Activated naive CD4-positive, alpha-beta T cell treated with anti-CD3 and anti-CD28 coated beads, Interleukin-2, amount 50 U/mL, for 24 hours (primary cell): Measurements from ENCODE around the gene SYNRG.
"Not testable (repeated sequence)": the region's sequence is repeated elsewhere in the genome, so short reads cannot be mapped to it uniquely, and the experiment has no call there.

Source experiments
- H3K27ac Mint-ChIP-seq: one replicate; pipeline ENCODE4 v1.8.0; 2021; ENCODE audit warnings: mild to moderate bottlenecking, mixed read lengths
- H3K27me3 Mint-ChIP-seq: one replicate; pipeline ENCODE4 v1.8.0; 2021; ENCODE audit warnings: mixed read lengths
- H3K36me3 Mint-ChIP-seq: one replicate; pipeline ENCODE4 v1.8.0; 2021; ENCODE audit warnings: mixed read lengths
- H3K4me1 Mint-ChIP-seq: one replicate; pipeline ENCODE4 v1.8.0; 2021; ENCODE audit warnings: mixed read lengths
- H3K4me3 Mint-ChIP-seq: one replicate; pipeline ENCODE4 v1.8.0; 2021; ENCODE audit warnings: mild to moderate bottlenecking, mixed read lengths
- H3K9me3 Mint-ChIP-seq: one replicate; pipeline ENCODE4 v1.8.0; 2021; ENCODE audit warnings: mixed read lengths

SYNRG gene

DNA sequence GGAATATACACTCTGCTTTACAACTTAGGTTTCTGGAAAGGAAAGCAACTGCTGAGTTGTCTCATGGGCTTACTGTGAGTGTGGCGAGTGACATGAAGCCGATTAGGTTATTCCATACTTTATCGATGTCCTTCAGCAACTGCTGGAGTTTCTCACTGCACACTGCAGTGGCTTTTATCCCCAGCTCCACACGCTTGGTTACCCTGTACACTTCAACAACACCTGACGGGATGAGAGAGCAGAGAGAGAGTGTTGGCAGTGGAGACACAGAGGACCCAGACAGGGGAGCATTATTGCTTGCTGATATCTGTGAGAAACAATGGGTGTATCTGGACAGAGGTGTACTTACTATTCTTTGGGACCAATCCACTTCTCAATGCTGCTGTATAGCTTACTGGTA, 73.3 kb downstream of the SYNRG start:
- Mint-ChIP-seq H3K9me3 (no peaks in the 10 kb centered on the region), H3K36me3 (peaks cover 15% of the 10 kb centered on the region), H3K27ac (peak overlapping the region; percentile 21), H3K4me1 (no peaks in the 10 kb centered on the region), H3K4me3 (no peak overlapping the region), H3K27me3 (no peaks in the 10 kb centered on the region)

DNA sequence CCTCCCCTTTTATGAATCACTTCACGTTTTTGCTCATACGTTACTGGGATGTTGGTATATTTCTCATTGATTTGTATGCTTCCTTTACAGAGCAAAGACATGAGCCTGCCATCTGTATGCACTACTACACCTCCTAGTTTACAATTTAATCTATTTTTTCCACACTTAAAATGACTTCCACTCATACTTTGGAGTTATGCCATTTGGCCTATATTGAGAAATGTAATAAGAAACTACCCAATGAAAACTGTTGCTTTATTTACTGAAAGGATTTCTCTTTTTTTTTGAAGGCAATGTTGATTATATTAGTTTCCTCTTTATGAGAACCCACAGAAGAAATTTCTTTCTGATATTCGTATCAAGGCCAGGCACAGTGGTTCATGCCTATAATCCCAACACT, 76.5 kb downstream of the SYNRG start:
- no peaks in the 10 kb centered on the region for H3K27me3 Mint-ChIP-seq
- H3K27ac Mint-ChIP-seq: no peak overlapping the region
- no peak overlapping the region for H3K4me3 Mint-ChIP-seq
- H3K4me1 Mint-ChIP-seq: no peaks in the 10 kb centered on the region
- H3K9me3 Mint-ChIP-seq: no peaks in the 10 kb centered on the region
- H3K36me3 Mint-ChIP-seq: peaks cover 9% of the 10 kb centered on the region

DNA sequence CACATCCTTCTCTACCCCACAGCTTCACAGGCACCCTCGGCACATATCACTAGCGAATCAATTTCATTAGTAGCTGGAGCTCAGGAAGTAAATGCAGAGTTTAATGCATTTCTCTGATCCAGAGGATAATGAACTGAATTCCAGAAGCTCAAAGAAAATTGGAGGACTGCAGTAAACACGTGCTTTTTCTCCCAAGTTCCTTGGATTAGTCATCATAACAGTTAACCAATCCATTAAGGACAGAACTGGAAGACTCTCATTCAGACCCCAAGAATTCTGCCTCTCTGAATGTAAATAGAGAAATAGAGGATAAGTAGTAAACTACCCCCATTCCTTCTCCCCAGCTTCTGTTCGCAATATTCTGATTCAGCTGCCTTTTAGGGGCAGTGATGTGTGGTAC, 78.8 kb downstream of the SYNRG start:
- no peaks in the 10 kb centered on the region for H3K27me3 Mint-ChIP-seq
- peak overlapping the region; percentile 25 for H3K27ac Mint-ChIP-seq
- H3K9me3 Mint-ChIP-seq: no peaks in the 10 kb centered on the region
- no peak overlapping the region for H3K4me3 Mint-ChIP-seq
- H3K4me1 Mint-ChIP-seq: peaks cover 4% of the 10 kb centered on the region
- peaks cover 2% of the 10 kb centered on the region for H3K36me3 Mint-ChIP-seq

DNA sequence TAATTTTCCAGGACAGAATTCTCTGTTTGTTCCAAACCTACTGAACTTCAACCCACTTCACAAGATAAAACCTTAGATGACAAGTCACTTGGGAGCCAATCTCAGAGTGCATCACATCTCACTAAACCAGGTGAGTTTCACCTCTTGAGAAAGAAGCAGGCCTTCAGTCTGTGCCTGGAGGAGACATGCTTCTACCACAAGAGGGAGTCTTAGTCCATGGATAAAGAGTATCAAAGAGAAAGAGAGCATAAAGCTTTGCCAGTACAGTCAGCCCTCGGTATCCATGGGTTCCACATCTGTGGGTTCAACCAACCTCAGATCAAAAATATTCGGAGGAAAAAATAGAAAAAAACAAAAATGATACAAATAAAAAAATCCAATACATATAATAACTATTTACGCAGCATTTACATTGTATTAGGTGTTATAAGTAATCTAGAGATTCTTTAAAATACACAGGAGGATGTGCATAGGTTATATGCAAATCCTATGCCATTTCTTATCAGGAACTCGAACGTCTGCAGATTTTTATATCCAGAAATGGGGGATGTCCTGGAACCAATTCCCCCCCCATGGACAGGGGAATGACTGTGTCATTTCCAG, 81.9 kb downstream of the SYNRG start:
- Mint-ChIP-seq H3K27ac (peak overlapping the region; percentile 48), H3K9me3 (no peaks in the 10 kb centered on the region), H3K4me1 (peaks cover 19% of the 10 kb centered on the region), H3K36me3 (peaks cover 5% of the 10 kb centered on the region), H3K27me3 (no peaks in the 10 kb centered on the region), H3K4me3 (no peak overlapping the region)

DNA sequence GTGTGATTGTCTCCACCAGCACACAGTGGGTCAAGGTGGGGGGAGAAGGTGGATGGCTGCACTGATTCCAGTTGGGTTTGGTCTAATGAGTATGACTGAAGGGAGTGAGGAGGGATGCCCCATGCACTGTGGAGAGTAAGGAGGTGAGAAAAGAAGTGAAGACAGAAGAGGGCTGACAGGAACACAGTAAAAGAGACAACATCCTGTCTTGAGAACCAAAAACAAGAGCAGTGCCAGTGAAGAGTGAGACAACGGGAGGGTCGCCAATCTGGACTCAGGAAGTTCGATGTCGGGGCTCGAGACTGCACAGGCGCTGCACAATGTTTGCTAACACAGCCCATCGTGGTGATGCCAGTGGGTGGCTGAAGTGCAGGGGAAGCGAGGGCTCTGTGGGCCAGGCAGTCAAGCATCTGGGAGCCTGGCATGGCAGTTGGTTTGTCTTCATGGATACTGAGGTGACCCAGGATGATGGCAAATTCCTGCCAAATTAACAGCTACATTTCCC, 85.5 kb downstream of the SYNRG start:
- Mint-ChIP-seq H3K27ac (peak overlapping the region; percentile 78), H3K36me3 (peaks cover 10% of the 10 kb centered on the region), H3K9me3 (no peaks in the 10 kb centered on the region), H3K4me3 (no peak overlapping the region), H3K27me3 (no peaks in the 10 kb centered on the region), H3K4me1 (peaks cover 25% of the 10 kb centered on the region)

DNA sequence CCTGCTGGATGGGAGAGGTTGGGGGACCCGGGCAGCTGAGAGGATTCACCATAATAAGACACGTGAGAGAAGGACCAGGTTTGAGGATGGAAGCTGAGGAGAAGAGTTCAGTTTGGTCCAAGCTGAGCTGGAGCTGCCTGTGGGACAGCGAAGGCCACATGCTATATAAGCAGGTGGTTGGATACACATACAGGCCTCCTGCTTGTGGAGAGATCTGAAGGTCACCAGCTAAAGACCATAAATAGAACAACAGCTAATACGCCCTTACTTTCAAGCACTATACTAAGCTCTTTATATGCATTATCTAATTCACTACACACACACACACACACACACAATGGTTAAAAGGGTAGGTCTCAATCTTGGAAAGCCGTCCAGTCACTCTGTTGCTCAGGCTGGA, 87.4 kb downstream of the SYNRG start:
- Mint-ChIP-seq H3K27ac (peak overlapping the region; percentile 82), H3K4me3 (no peak overlapping the region), H3K27me3 (no peaks in the 10 kb centered on the region), H3K36me3 (peaks cover 10% of the 10 kb centered on the region), H3K9me3 (no peaks in the 10 kb centered on the region), H3K4me1 (peaks cover 21% of the 10 kb centered on the region)

DNA sequence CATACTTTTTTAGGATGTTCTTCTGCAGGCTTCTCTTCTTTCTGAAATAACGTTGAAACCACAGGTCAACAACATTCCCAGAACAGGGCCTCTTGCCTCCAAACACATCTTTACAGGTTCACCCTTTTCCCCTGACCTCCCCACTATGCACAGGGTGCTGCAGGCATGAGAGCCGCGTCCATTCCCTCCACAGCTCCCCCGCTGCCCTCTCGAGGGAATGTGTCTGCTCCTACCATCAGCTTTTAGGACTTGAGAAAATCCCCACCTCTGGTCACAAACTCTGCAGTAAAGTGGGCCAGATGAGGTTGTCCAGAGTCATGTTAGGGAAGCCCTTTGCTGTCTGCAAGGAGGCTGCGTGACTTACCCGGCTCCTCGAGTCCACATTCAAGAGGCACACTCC, 89.0 kb downstream of the SYNRG start:
- Mint-ChIP-seq H3K4me1 (peaks cover 21% of the 10 kb centered on the region), H3K27me3 (no peaks in the 10 kb centered on the region)

DNA sequence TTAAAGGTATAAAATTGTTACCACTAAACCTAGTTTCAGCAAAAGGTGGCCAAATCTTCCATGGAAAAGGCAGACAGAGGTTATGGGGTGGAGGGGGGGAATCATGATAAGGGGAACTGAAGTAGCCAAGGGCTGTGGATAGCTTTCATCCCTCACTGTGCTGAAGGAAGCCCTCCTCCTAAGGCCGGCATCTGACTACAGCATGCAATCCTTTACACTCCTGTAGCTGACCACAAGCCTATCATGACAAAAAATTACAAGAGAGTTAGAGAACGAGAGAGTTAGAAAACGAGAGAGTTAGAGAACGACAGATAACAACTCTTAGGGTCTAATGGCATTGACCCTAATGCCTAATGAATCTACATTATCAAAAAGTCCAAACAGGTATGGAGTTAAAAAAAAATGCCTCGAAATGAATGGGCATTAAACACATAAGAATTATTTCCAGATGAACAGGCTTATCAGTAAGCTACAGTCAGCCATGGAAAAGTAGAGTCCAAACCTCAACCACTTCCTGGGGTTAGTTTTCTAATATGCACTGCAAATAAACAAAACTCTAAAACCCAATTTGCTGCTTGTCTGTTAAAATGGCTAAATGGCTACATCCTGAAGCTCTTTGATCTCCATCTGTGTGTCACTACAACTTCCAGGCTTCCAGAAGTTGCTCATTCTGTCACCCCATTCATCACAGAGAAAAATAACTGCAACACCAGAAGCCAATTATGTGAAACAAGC, 89.8 kb downstream of the SYNRG start:
- Mint-ChIP-seq H3K27ac (peak overlapping the region; percentile 53), H3K4me3 (no peak overlapping the region), H3K4me1 (peaks cover 17% of the 10 kb centered on the region), H3K27me3 (no peaks in the 10 kb centered on the region), H3K36me3 (peaks cover 13% of the 10 kb centered on the region), H3K9me3 (no peaks in the 10 kb centered on the region)

More for the DNA sequence above, 89.0 kb downstream of the SYNRG start:
- H3K9me3 Mint-ChIP-seq: no peaks in the 10 kb centered on the region
- H3K4me3 Mint-ChIP-seq: no peak overlapping the region
- H3K27ac Mint-ChIP-seq: peak overlapping the region; percentile 3
- peaks cover 13% of the 10 kb centered on the region for H3K36me3 Mint-ChIP-seq

DNA sequence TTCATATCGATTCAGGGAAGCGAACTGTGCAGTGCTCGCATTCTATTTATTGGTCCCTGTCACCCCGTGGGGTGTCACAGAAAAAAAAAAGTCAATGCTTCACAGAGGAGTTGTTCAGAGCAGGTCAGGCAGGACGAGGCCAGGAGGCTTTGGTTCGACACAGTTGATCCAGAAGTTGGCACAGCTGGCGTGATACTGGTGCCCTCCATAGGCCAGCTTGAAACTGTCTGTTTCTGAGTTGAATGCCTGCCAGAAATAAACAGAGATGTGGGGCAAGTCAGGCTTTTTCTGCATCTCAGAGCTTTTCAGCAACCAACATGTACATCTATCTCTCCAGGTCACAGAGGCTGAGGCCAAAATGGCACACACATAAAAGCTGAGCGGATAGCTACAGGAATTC, 90.4 kb downstream of the SYNRG start:
- H3K27me3 Mint-ChIP-seq: no peaks in the 10 kb centered on the region
- H3K36me3 Mint-ChIP-seq: peaks cover 13% of the 10 kb centered on the region
- no peak overlapping the region for H3K4me3 Mint-ChIP-seq
- H3K27ac Mint-ChIP-seq: peak overlapping the region; percentile 18
- H3K4me1 Mint-ChIP-seq: peaks cover 12% of the 10 kb centered on the region
- H3K9me3 Mint-ChIP-seq: no peaks in the 10 kb centered on the region

DNA sequence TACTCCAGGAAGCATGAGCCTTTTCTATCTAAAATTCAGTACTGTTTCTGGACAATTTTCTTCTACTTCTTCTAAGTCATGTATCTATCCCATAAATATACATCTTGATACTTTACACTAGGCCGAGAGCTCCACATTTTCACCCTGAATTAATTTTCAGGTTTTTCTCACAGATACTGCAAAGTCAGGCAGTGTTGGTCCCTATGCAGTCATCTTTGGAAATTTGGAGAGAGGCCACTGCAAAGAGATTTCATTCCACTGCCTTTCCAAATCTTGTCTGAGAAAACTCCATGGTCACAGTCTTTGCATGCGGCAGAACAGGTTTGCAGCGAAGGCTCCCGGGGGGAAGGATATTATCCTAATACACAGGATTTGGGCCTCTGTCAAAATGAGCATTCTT, 91.3 kb downstream of the SYNRG start:
- Mint-ChIP-seq H3K4me1 (peaks cover 10% of the 10 kb centered on the region), H3K9me3 (no peaks in the 10 kb centered on the region), H3K27me3 (no peaks in the 10 kb centered on the region), H3K36me3 (peaks cover 7% of the 10 kb centered on the region), H3K4me3 (no peak overlapping the region), H3K27ac (no peak overlapping the region)

DNA sequence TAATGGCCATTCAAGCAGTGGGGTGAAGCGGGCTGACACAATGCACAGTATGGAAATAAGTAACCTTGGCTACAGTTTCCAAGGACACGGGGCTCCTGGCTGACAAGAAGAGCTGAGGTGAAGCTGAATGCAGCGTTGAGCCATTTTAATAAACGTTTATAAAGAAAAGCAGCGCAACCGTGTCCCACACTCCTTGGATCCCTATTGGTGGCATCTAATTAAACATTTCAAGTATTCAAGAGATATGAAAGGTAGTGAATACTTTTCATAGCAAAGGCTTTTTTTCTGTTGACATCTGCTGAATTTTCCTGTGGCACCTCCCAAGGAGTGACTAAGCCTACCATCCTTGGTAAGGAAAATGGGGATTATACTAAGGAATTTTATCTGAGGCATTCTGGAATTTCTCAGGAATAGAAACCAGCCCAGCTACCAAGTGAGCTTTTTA, 93.1 kb downstream of the SYNRG start:
- Mint-ChIP-seq H3K9me3 (no peaks in the 10 kb centered on the region), H3K27me3 (no peaks in the 10 kb centered on the region), H3K4me3 (no peak overlapping the region), H3K27ac (no peak overlapping the region), H3K36me3 (peaks cover 9% of the 10 kb centered on the region), H3K4me1 (peaks cover 10% of the 10 kb centered on the region)

DNA sequence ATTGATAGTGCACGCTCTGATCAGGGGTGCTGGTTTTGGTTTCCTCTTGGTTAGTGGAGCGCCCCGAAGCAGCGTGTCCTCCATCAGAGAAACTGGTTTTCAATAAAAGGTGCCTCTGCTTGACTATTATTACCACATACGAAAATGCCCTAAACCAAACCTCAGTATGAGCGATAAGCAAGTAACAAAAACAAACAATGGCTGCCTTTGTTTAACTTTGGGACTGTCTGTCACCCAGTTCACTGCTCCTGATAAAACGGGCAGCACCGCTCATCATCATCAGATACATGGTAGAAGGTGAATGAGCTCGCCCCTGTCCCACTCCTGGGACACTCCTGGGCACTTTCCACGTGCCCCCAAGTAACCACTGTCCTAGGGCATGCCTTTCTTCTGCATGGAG, 95.5 kb downstream of the SYNRG start:
- H3K36me3 Mint-ChIP-seq: peaks cover 4% of the 10 kb centered on the region
- H3K27ac Mint-ChIP-seq: no peak overlapping the region
- H3K9me3 Mint-ChIP-seq: no peaks in the 10 kb centered on the region
- no peaks in the 10 kb centered on the region for H3K27me3 Mint-ChIP-seq
- peaks cover 16% of the 10 kb centered on the region for H3K4me1 Mint-ChIP-seq
- no peak overlapping the region for H3K4me3 Mint-ChIP-seq

DNA sequence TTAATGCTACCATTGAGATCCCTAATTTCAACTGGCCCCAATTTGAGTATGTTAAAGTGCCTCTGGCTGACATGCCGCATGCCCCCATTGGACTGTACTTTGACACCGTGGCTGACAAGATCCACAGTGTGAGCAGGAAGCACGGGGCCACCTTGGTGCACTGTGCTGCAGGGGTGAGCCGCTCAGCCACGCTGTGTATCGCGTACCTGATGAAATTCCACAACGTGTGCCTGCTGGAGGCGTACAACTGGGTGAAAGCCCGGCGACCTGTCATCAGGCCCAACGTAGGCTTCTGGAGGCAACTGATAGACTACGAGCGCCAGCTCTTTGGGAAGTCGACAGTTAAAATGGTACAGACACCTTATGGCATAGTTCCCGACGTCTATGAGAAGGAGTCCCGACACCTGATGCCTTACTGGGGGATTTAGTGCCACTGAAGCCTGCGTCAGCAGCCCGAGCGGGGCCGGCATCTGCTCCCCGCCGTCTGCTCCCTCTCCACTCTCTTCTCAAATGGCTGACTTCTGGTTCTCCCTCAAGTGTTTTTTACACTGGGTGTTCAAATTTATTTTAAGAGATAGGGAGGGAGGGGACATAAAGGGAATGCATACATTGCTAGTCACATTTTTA, 96.7 kb downstream of the SYNRG start:
- Mint-ChIP-seq H3K27me3 (no peaks in the 10 kb centered on the region), H3K4me3 (no peak overlapping the region), H3K4me1 (peaks cover 16% of the 10 kb centered on the region), H3K9me3 (no peaks in the 10 kb centered on the region), H3K27ac (no peak overlapping the region), H3K36me3 (peaks cover 4% of the 10 kb centered on the region)

DNA sequence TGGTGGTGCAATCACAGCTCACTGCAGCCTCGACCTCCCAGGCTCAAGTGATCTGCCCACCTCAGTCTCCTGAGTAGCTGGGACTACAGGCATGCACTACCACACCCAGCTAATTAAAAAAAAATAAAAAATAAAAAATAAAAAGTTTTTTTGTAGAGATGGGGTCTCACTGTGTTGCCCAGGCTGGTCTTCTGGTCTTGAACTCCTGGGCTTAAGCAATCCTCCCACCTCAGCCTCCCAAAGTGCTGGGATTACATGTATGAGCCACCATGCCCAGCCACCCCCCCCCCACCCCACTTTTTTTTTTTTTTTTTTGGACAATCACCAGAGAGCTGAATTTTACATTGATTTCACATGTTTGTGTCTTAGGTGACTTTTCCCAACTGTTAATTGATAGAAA, 97.6 kb downstream of the SYNRG start:
- not testable (repeated sequence) for H3K4me3 Mint-ChIP-seq, H3K36me3 Mint-ChIP-seq, H3K9me3 Mint-ChIP-seq, H3K27me3 Mint-ChIP-seq, H3K27ac Mint-ChIP-seq
- peaks cover 19% of the 10 kb centered on the region for H3K4me1 Mint-ChIP-seq

DNA sequence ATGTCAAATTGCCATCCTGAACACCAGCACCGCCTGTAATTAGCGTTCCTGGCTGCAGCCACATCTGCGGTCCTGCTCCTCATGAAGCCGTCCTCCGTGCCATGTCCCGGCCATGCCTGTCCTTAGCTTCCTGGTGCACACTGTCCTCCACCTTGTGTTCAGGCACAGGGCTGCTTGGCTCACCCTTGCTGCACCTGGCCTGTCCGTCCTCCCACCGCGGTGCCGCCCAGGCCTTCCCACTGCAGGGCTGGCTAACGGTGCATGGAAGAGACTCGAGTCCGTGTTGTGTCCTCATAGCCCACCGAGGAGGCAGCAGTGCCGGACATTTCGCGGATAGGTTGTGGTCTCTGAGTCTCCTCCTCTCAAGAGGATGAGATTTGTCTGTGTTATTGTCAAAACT, 99.2 kb downstream of the SYNRG start:
- no peaks in the 10 kb centered on the region for H3K27me3 Mint-ChIP-seq
- H3K4me3 Mint-ChIP-seq: no peak overlapping the region
- no peak overlapping the region for H3K27ac Mint-ChIP-seq

DNA sequence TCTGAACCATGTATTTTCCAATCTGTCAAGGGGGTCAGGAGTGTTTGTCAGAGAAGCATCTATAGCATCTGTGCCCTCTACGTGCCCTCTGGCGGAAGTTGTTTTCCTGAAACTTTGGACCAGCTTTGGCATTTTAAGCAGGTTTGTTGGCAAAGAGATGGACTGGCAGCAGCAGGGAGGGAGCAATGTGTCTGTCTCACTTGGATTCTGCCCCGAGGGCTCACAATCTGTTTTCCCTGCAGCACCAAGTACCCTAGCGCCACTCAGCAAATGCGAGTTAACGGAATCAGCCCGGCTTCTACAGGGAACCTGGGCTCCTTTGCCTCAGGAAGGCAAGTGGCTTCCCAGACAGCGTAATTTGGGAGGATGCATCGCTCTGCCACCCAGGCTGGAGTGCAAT, 102.1 kb downstream of the SYNRG start:
- no peak overlapping the region for H3K27ac Mint-ChIP-seq
- peaks cover 21% of the 10 kb centered on the region for H3K4me1 Mint-ChIP-seq
- H3K4me3 Mint-ChIP-seq: no peak overlapping the region
- H3K9me3 Mint-ChIP-seq: no peaks in the 10 kb centered on the region
- H3K27me3 Mint-ChIP-seq: no peaks in the 10 kb centered on the region
- no peaks in the 10 kb centered on the region for H3K36me3 Mint-ChIP-seq

More for the DNA sequence above, 99.2 kb downstream of the SYNRG start:
- peaks cover 1% of the 10 kb centered on the region for H3K36me3 Mint-ChIP-seq
- no peaks in the 10 kb centered on the region for H3K9me3 Mint-ChIP-seq
- peaks cover 24% of the 10 kb centered on the region for H3K4me1 Mint-ChIP-seq
